Measurements from ENCODE around the gene UBAC1.
"Not testable (repeated sequence)": the region's sequence is repeated elsewhere in the genome, so short reads cannot be mapped to it uniquely, and the experiment has no call there.

The UBAC1 gene

DNA sequence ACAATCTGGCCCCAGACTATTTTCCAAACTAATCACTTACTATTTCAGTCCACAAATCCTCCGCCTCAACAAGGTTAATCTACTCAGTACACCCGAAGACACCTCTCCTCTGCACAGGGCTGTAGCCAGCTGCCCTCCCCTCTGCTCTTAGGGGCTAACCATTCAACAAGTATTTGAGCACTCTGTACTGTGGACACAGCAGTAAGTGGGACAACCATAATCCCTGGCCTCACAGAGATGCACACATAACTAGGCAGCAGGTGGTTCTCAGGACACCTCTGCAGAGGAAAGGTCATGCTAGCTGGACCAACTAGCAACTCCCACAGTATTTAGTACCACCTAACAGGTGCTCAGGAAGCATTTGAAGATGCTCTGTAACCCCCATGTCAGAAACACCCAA, 59.3 kb downstream of the UBAC1 start:
- no peaks in the 10 kb centered on the region for H3K27me3 Mint-ChIP-seq
- H3K4me1 Mint-ChIP-seq (ENCODE audit: low read depth), result peaks cover 69% of the 10 kb centered on the region
- H3K36me3 Mint-ChIP-seq (ENCODE audit: low read depth), result peaks cover 23% of the 10 kb centered on the region
- no peak overlapping the region for H3K27ac Mint-ChIP-seq
- H3K9me3 Mint-ChIP-seq, result no peaks in the 10 kb centered on the region
- H3K4me3 Mint-ChIP-seq, result no peak overlapping the region
- intact Hi-C loops (cut with micrococcal nuclease), result no loop called here

DNA sequence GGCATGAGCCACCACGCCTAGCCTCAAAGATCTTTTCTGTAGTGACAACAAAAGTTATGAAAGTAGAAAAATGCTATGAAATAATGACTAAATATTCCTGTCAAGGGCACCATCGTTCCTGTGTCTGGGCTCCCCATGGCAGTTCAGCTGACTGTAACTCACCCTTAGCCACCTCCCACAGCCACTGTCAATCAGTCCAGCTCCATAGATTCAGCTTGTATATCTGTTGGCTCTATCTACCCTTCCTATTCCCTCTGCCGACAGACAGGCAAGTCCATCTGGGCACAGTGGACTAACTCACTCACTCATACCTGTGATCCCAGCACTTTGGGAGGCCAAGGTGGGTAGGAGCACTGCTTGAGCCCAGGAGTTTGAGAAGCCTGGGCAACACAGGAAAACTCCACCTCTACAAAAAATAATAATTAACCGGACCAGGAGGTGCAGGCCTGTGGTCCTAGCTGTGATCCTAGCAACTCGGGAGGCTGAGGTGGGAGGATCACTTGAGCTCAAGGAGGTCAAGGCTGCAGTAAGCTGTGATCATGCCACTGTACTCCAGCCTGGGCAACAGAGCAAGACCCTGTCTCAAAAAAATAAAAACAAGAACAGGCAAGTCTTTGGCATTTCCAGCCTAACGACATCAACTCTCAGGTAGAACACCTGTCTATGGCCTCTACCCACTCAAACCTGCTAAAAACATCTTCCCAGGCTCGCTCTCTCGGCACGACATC, 60.0 kb downstream of the UBAC1 start:
- intact Hi-C loops (cut with micrococcal nuclease), result no loop called here
- H3K27ac Mint-ChIP-seq, result no peak overlapping the region
- H3K4me3 Mint-ChIP-seq, result no peak overlapping the region

GRCh38 chr9:135898634-135899407, 62.4 kb downstream of the UBAC1 start:
- no peaks in the 10 kb centered on the region for H3K27me3 Mint-ChIP-seq
- no peak overlapping the region for H3K4me3 Mint-ChIP-seq
- peaks cover 72% of the 10 kb centered on the region for H3K4me1 Mint-ChIP-seq (ENCODE audit: low read depth)

More for the DNA sequence above, 60.0 kb downstream of the UBAC1 start:
- Mint-ChIP-seq H3K27me3 (no peaks in the 10 kb centered on the region), H3K4me1 (ENCODE audit: low read depth) (peaks cover 75% of the 10 kb centered on the region), H3K9me3 (no peaks in the 10 kb centered on the region), H3K36me3 (ENCODE audit: low read depth) (peaks cover 23% of the 10 kb centered on the region)

DNA sequence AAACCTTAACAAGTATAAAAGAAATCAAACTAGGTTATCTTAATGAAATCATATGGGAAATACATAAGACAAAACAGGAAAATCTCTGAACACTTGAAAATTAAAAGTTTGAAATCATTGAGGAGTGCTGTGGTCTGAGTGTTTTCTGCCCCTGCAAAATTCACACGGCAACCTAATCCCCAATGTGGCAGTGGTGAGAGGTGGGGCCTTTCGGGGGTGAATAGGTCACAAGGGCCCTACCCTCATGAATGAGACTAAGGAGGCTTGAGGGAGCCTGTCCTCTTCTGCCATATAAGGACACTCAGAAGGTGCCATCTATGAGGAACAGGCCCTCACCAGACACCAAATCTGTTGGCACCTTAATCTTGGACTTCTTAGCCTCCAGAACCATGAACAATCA, 64.5 kb downstream of the UBAC1 start:
- Mint-ChIP-seq H3K27me3 (no peaks in the 10 kb centered on the region), H3K36me3 (ENCODE audit: low read depth) (peaks cover 19% of the 10 kb centered on the region), H3K4me3 (no peak overlapping the region), H3K4me1 (ENCODE audit: low read depth) (peaks cover 71% of the 10 kb centered on the region), H3K27ac (peak overlapping the region; percentile 11), H3K9me3 (peaks cover 13% of the 10 kb centered on the region)
- intact Hi-C loops (cut with micrococcal nuclease), result no loop called here

More at GRCh38 chr9:135898634-135899407, 62.4 kb downstream of the UBAC1 start:
- H3K9me3 Mint-ChIP-seq, result peaks cover 13% of the 10 kb centered on the region
- peaks cover 26% of the 10 kb centered on the region for H3K36me3 Mint-ChIP-seq (ENCODE audit: low read depth)
- H3K27ac Mint-ChIP-seq, result no peak overlapping the region
- intact Hi-C loops (cut with micrococcal nuclease), result no loop called here

GRCh38 chr9:135896205-135896604, 65.0 kb downstream of the UBAC1 start:
- peaks cover 70% of the 10 kb centered on the region for H3K4me1 Mint-ChIP-seq (ENCODE audit: low read depth)
- intact Hi-C loops (cut with micrococcal nuclease), result no loop called here
- H3K27ac Mint-ChIP-seq, result peak overlapping the region; percentile 11
- no peak overlapping the region for H3K4me3 Mint-ChIP-seq
- H3K27me3 Mint-ChIP-seq, result no peaks in the 10 kb centered on the region
- H3K9me3 Mint-ChIP-seq, result peaks cover 13% of the 10 kb centered on the region
- H3K36me3 Mint-ChIP-seq (ENCODE audit: low read depth), result peaks cover 15% of the 10 kb centered on the region

DNA sequence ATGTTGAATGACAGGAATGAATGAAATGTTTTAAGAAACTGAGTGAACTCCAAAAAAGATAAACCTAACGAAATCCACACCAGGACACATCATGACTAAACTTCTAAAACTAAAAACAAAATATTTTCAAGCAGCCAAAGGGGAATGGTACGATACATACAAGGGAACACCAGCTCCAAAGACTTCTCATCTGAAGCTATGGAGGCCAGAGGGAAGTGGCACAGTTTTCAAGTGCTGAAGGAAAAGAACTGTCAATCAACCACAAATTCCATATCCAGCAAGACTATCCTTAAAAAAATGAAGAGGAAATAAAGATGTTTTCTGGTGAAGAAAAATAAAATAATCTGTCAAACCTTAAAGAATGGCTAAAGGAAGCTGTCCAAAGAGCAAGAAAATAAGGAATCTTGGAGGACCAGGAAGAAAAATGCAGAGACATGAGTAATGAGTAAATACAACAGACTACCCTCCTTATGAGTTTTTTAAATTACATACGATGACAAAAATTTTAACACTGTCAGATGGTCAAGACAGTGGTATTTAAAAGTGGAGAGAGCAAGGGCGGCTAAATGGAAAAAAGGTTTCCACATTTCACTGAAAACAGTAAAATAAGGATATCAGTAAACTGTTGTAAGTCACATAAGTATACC, 65.8 kb downstream of the UBAC1 start:
- Mint-ChIP-seq H3K9me3 (peaks cover 13% of the 10 kb centered on the region), H3K4me3 (no peak overlapping the region), H3K27me3 (no peaks in the 10 kb centered on the region), H3K36me3 (ENCODE audit: low read depth) (peaks cover 9% of the 10 kb centered on the region), H3K27ac (peak overlapping the region; percentile 11), H3K4me1 (ENCODE audit: low read depth) (peaks cover 75% of the 10 kb centered on the region)
- intact Hi-C loops (cut with micrococcal nuclease), result no loop called here

- Mint-ChIP-seq H3K9me3 (peaks cover 13% of the 10 kb centered on the region), H3K4me3 (no peak overlapping the region), H3K36me3 (ENCODE audit: low read depth) (peaks cover 9% of the 10 kb centered on the region), H3K27me3 (no peaks in the 10 kb centered on the region), H3K27ac (no peak overlapping the region), H3K4me1 (ENCODE audit: low read depth) (peaks cover 83% of the 10 kb centered on the region)
- intact Hi-C loops (cut with micrococcal nuclease), result no loop called here
These were observed 68.1 kb downstream of the UBAC1 start for GRCh38 chr9:135893104-135893503.

DNA sequence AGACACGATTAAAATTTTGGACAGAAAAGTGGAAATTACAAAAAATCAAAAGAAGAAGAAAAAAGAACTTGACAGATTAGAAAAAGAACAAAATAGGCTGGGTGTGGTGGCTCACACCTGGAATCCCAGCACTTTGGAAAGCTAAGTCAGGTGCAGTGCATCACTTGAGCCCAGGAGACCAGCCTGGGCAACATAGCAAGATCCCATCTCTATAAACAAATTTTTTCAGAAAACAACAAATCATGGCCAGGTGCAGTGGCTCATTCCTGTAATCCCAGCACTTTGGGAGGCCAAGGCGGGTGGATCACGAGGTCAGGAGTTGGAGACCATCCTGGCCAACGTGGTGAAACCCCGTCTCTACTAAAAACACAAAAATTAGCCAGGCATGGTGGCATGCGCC, 68.8 kb downstream of the UBAC1 start:
- H3K36me3 Mint-ChIP-seq (ENCODE audit: low read depth); H3K27me3 Mint-ChIP-seq; H3K27ac Mint-ChIP-seq; intact Hi-C loops (cut with micrococcal nuclease); H3K4me3 Mint-ChIP-seq: not testable (repeated sequence)
- Mint-ChIP-seq H3K4me1 (ENCODE audit: low read depth) (peaks cover 91% of the 10 kb centered on the region), H3K9me3 (peaks cover 13% of the 10 kb centered on the region)

DNA sequence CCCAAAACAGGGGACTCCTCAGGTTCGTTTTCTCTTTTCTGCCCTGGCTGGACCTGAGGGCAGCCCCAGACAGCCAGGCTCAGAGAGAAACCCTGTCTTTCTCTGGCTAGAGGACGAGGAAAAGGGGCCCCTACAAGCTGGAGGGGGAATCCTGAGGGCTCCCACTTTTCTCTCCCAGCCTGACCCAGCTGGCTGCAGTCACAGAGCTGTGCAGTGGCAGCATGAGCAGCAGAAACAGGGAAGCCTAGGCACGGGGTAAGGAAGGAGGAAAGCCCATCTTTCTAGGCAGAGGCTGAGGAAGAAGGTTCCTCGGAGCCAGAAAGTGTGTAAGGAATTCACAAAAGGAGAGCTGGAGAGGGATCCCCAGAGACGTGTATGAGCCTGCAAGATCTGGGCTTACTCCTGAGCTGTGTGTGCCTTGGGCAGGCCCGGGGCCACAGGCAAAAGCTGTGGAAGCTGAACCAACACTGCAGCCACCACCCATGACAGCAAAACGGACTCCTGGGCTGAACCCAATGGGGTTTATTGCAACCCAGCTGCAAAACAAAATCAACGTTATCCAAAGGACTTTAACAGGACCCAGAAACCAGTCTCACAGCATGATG, 70.0 kb downstream of the UBAC1 start:
- no peak overlapping the region for H3K27ac Mint-ChIP-seq
- no peaks in the 10 kb centered on the region for H3K27me3 Mint-ChIP-seq
- intact Hi-C loops (cut with micrococcal nuclease), result no loop called here
- peaks cover 91% of the 10 kb centered on the region for H3K4me1 Mint-ChIP-seq (ENCODE audit: low read depth)
- no peak overlapping the region for H3K4me3 Mint-ChIP-seq
- H3K9me3 Mint-ChIP-seq, result peaks cover 13% of the 10 kb centered on the region
- peaks cover 12% of the 10 kb centered on the region for H3K36me3 Mint-ChIP-seq (ENCODE audit: low read depth)

DNA sequence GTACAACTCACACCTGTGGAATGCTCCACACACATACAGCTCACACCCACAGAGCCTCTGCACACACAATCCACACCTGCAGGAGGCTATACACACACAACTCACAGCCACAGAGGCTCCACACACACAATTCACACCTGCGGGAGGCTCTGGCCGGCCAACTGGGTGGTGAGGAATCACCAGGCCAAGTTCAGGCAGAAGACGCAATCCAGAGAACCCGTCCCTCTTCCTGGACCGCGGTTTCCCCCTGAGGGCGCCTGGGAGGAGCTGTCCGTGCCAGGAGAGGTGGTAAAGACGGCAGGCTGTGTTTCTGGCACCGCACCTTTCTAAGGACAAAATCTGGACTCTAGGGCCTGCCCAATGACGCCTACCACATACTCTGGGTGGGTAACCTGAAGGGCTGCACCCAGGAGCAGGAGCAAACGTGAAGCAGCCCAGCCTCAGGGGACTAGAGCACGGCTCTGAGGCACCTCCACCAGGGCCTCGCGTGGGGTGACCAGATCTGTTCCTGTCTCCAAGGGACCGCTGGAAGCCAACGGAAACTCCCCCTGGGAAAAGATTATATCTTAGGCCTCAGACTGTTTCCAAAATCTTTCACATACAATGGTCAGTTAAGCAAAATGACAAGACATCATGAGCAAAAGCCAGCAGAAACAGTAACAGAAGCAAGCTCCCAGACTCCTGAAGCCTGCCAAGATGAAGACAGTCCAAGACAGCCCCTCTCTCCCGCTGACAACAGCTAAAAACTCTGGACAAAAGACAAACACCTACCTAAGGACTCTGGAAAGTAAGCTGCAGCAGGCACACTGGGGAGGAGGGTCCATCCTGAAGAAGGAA, 70.8 kb downstream of the UBAC1 start:
- H3K4me1 Mint-ChIP-seq (ENCODE audit: low read depth), result peaks cover 92% of the 10 kb centered on the region
- no peak overlapping the region for H3K27ac Mint-ChIP-seq
- intact Hi-C loops (cut with micrococcal nuclease), result no loop called here
- peaks cover 10% of the 10 kb centered on the region for H3K9me3 Mint-ChIP-seq
- no peak overlapping the region for H3K4me3 Mint-ChIP-seq
- peaks cover 14% of the 10 kb centered on the region for H3K36me3 Mint-ChIP-seq (ENCODE audit: low read depth)
- no peaks in the 10 kb centered on the region for H3K27me3 Mint-ChIP-seq

DNA sequence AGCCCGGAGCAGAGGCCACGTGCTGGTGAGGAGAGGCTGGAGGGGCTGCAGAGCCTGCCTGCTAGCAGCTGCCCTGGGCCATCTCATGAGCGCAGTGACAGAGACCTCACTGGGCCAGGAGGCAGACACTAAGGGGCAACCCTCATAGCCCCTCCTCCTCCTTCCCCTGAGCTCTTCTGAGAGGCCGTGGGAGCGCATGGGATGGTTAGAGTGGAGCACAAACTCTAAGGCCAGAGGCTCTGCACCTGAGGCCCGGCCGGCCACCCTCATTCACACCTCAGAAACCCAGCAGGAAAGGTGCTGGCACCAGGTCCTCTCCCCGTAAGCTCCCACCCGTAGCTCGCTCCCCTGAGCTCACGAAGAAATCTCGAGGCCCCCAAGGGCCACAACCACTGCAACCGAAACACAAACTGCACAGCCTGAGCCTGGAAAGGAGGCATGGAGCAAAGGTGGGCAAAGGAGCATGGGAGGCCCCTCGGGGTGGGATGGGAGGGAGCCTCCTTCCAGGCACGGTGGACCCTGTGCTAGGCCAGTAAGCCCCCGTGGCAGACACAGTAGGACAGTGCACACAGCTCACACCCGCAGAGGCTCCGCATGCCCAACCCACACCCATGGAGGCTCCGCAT, 71.5 kb downstream of the UBAC1 start:
- Mint-ChIP-seq H3K4me1 (ENCODE audit: low read depth) (peaks cover 92% of the 10 kb centered on the region), H3K4me3 (no peak overlapping the region), H3K36me3 (ENCODE audit: low read depth) (peaks cover 7% of the 10 kb centered on the region), H3K27ac (peak overlapping the region; percentile 26), H3K9me3 (peaks cover 2% of the 10 kb centered on the region), H3K27me3 (no peaks in the 10 kb centered on the region)
- intact Hi-C loops (cut with micrococcal nuclease), result no loop called here

DNA sequence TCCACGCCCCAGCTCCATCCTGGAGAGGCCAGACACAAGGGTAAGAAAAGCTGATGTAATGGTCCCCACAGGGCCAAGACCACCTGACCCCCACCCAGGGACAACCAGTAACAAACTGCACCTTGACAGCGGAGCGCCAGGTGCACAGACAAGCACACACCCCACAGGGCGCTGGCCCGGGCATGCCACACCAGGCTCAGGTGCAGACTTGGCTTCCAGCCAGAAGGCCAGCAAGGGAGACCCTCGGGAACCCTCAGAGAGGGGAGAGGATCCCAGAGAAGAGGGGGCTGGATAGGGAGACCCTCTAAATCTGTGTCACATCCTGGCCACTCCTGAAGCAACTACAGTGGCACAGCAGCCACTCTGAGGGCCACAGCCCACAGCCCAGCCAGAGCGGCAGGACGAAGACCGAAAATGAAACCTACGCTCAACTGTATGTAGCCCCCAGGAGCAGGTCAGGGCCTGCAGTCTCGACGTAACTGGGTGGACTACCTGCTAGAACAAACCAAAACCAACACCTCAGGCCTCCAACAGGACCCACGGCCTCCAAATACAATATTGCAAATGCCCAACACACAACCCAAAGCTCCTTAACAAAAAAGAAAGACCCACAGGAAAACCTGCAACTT, 72.3 kb downstream of the UBAC1 start:
- Mint-ChIP-seq H3K4me3 (no peak overlapping the region), H3K27ac (peak overlapping the region; percentile 91), H3K4me1 (ENCODE audit: low read depth) (peaks cover 95% of the 10 kb centered on the region), H3K9me3 (no peaks in the 10 kb centered on the region), H3K36me3 (ENCODE audit: low read depth) (peaks cover 6% of the 10 kb centered on the region), H3K27me3 (no peaks in the 10 kb centered on the region)
- intact Hi-C loops (cut with micrococcal nuclease), result no loop called here

Measured in dendritic cell treated with granulocyte-macrophage colony-stimulating factor and Interleukin-4, amounts not matched to agents 40 ng/mL and 50 ng/mL, for 4 days (primary cell).